Thyroid gland (tissue), 4 donors: Measurements from ENCODE around the gene RPS6KA5.

Source experiments
- POLR2A ChIP-seq, 2 donors: fragments of 450-650 bp; IDR thresholded peaks; one replicate each; pipeline ENCODE4 v1.6.1; 2017; ENCODE audit warnings: antibody characterized with exemption in 2 of 2, mild to moderate bottlenecking in 2 of 2, moderate library complexity in 1 of 2
- TF ChIP-seq, protein P1 (sequence below), 6 experiments: fragments of 200-600 bp in 3 of 6; fragments of 450-650 bp in 3 of 6; sonication (generic) in 3 of 6; IDR thresholded peaks; one replicate each; pipeline ENCODE4 v1.5.1; 2016 to 2019; ENCODE audit warnings: antibody characterized with exemption in 6 of 6, mild to moderate bottlenecking in 2 of 6, inconsistent platforms in 1 of 6, moderate library complexity in 1 of 6

DNA sequence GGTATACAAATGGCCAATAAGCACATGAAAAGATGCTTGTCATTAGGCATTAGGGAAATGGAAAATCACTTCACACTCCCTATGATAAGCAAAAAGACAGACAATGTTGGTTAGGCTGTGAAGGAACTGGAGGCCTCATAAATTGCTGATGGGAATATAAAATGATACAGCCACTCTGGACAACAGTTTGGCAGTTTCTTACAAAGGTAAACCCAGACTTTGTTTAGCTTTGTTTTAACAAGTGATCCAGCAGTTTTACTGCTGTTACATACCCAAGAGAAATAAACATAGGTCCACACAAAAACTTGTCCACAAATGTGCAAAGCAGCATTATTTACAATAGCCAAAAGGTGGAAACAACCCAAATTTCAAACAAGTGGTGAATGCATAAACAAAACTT is 5.4 kb downstream of the RPS6KA5 start:
- no peak for TF ChIP-seq POLR2A (IDR thresholded peaks at IDR 0.05)
- TF ChIP-seq, protein P1, sequence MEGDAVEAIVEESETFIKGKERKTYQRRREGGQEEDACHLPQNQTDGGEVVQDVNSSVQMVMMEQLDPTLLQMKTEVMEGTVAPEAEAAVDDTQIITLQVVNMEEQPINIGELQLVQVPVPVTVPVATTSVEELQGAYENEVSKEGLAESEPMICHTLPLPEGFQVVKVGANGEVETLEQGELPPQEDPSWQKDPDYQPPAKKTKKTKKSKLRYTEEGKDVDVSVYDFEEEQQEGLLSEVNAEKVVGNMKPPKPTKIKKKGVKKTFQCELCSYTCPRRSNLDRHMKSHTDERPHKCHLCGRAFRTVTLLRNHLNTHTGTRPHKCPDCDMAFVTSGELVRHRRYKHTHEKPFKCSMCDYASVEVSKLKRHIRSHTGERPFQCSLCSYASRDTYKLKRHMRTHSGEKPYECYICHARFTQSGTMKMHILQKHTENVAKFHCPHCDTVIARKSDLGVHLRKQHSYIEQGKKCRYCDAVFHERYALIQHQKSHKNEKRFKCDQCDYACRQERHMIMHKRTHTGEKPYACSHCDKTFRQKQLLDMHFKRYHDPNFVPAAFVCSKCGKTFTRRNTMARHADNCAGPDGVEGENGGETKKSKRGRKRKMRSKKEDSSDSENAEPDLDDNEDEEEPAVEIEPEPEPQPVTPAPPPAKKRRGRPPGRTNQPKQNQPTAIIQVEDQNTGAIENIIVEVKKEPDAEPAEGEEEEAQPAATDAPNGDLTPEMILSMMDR (IDR thresholded peaks at IDR 0.05): no peak
